K562 (cell line): Measurements from ENCODE around the gene ARHGEF1. TPM values are rescaled to one million over a fixed set of nuclear protein-coding genes. Genes with fewer than 3 reads are reported as not detected.

Experiments used
- AFF1 ChIP-seq, 2 experiments: fragments of 450-650 bp; IDR thresholded peaks; 2 replicates each; pipeline ENCODE4 v1.6.1; 2018; ENCODE audit warnings: mild to moderate bottlenecking in 2 of 2, low read depth in 1 of 2; ENCODE audit not compliant: partially characterized antibody in 2 of 2
- E2F1 ChIP-seq: sonication (generic); formaldehyde crosslinking; IDR thresholded peaks from 2 replicates; pipeline ENCODE4 v1.8.1; 2023; ENCODE audit warnings: mild to moderate bottlenecking, missing genetic modification reagents, moderate library complexity
- FOXJ2 ChIP-seq: fragments of 200-800 bp; sonication (Bioruptor generic); IDR thresholded peaks from 2 replicates; pipeline ENCODE4 v1.6.1; 2016; ENCODE audit warnings: missing genetic modification characterization, missing compliant biosample characterization
- GABPB2 ChIP-seq: fragments of 250-450 bp; sonication (Bioruptor Pico); conservative IDR thresholded peaks from 2 replicates; pipeline ENCODE4 v1.5.1; 2021; ENCODE audit warnings: mild to moderate bottlenecking
- HDGF ChIP-seq: fragments of 450-650 bp; IDR thresholded peaks from 2 replicates; pipeline ENCODE4 v1.6.1; 2016
- KLF10 ChIP-seq: fragments of 250-450 bp; sonication (Bioruptor Pico); IDR thresholded peaks from 2 replicates; pipeline ENCODE4 v1.6.1; 2021; ENCODE audit warnings: matching md5 sums
- MTF1 ChIP-seq: fragments of 250-450 bp; sonication (Bioruptor Pico); IDR thresholded peaks from 2 replicates; pipeline ENCODE4 v1.9.0; 2021; ENCODE audit warnings: moderate library complexity, mild to moderate bottlenecking, inconsistent platforms, borderline replicate concordance
- POLR2A ChIP-seq: fragments of 450-650 bp; conservative IDR thresholded peaks from 2 replicates; pipeline ENCODE4 v1.6.1; 2016
- PPARD ChIP-seq: fragments of 250-450 bp; sonication (Bioruptor Pico); IDR thresholded peaks from 2 replicates; pipeline ENCODE4 v1.8.0; 2022; ENCODE audit warnings: inconsistent platforms, mild to moderate bottlenecking, moderate library complexity
- RUNX1 ChIP-seq: sonication (generic); IDR thresholded peaks from 2 replicates; pipeline ENCODE4 v1.6.1; 2016; ENCODE audit warnings: antibody characterized with exemption, low read depth
- SMC3 ChIP-seq: conservative IDR thresholded peaks from 2 replicates; pipeline ENCODE4 v1.6.1; 2011; ENCODE audit warnings: low read depth, low read length, improper control_type of control experiment; ENCODE audit not compliant: insufficient read depth
- SP2 ChIP-seq: IDR thresholded peaks from 2 replicates; pipeline ENCODE4 v1.6.1; 2011; ENCODE audit warnings: mild to moderate bottlenecking, low read depth, low read length, moderate library complexity; ENCODE audit not compliant: poor library complexity, severe bottlenecking; ENCODE audit errors: extremely low read depth
- TCF7L2 ChIP-seq: fragments of 150-350 bp; IDR thresholded peaks from 2 replicates; pipeline ENCODE4 v1.6.1; 2016; ENCODE audit warnings: low read depth, mild to moderate bottlenecking, low read length, moderate library complexity
- TEAD1 ChIP-seq, 2 experiments: fragments of 450-650 bp in 1 of 2; sonication (generic) in 1 of 2; formaldehyde crosslinking; IDR thresholded peaks; 2 replicates each; pipeline versions ENCODE4 v1.4.0 to v1.8.0; 2020 to 2022; ENCODE audit warnings: mild to moderate bottlenecking in 2 of 2, missing genetic modification reagents in 1 of 2
- TFE3 ChIP-seq: fragments of 450-650 bp; formaldehyde crosslinking; IDR thresholded peaks from 2 replicates; pipeline ENCODE4 v1.4.0; 2020; ENCODE audit warnings: mild to moderate bottlenecking, mixed read lengths
- THRB ChIP-seq: fragments of 450-650 bp; formaldehyde crosslinking; conservative IDR thresholded peaks from 2 replicates; pipeline ENCODE4 v1.4.0; 2022; ENCODE audit warnings: mild to moderate bottlenecking, missing genetic modification characterization
- U2AF1 ChIP-seq: fragments of 200-400 bp; formaldehyde crosslinking; optimal IDR thresholded peaks from 2 replicates; pipeline ENCODE3; 2017; ENCODE audit warnings: mild to moderate bottlenecking, low read depth, low read length, moderate library complexity
- ZEB2 ChIP-seq: fragments of 450-650 bp; IDR thresholded peaks from 2 replicates; pipeline ENCODE4 v1.6.1; 2016
- polyA plus RNA-seq, 8 experiments: library from polyadenylated mRNA; depleted of rRNA in 4 of 8; stranded (reverse) in 5 of 8; unstranded in 3 of 8; fragments of >200 nt; fragmentation: Nextera tagmentation in 2 of 8; fragmentation: Illumina TruSeq in 1 of 8; extraction: Ambion mirVana in 2 of 8; extraction: Trizol in 1 of 8; gene quantifications; 2 replicates each; pipeline versions ENCODE4 v1.2.1 to v1.2.3, GENCODE V29; 2011 to 2014; ENCODE audit warnings: inconsistent platforms in 1 of 8, missing spikeins in 1 of 8
- total RNA-seq, 7 experiments: library from RNA; depleted of rRNA in 6 of 7; stranded (reverse); fragments of >200 nt in 6 of 7; fragmentation: Illumina TruSeq in 2 of 7; extraction: Trizol in 2 of 7; gene quantifications; 2 replicates each; pipeline versions ENCODE4 v1.2.1 to v1.2.3, GENCODE V29; 2011 to 2021; ENCODE audit warnings: low replicate concordance in 1 of 7

The ARHGEF1 gene
- total and polyA plus RNA-seq, 9 of the 15 experiments (the other 6 are each of a cell fraction or from before 2014, with no cell fraction given): 1.9 to 149 (median 29.8) TPM

- TF ChIP-seq FOXJ2 (tag) (no peak), TEAD1 (CRISPR knock-in tag; IDR thresholded peaks at IDR 0.05) (no peak), POLR2A (peak; percentile 37; the same call in 1 of the 2 replicates), RUNX1 (no peak), ZEB2 (no peak), PPARD (CRISPR knock-in tag) (no peak), SP2 (no peak), KLF10 (CRISPR knock-in tag) (no peak), E2F1 (no peak), U2AF1 (no peak), AFF1 (IDR thresholded peaks at IDR 0.05; ENCODE audit: low read depth in 1 of 2, partially characterized antibody in 2 of 2) (no peak), TCF7L2 (no peak), GABPB2 (CRISPR knock-in tag) (no peak), THRB (0 out of 2 replicates have a peak, but pooled peaks have one; percentile 45), MTF1 (no peak), TFE3 (CRISPR knock-in tag) (no peak), SMC3 (no peak), HDGF (peak; percentile 59; the same call in 1 of the 2 replicates)
Observed at GRCh38 chr19:41886761-41887710, 4.1 kb downstream of the ARHGEF1 start (continued).
